SK-N-SH (cell line): ENCODE measurements around the gene RHBG. TPM values are rescaled to one million over a fixed set of nuclear protein-coding genes. Genes with fewer than 3 reads are reported as not detected.
"Not testable (repeated sequence)": the region's sequence is repeated elsewhere in the genome, so short reads cannot be mapped to it uniquely, and the experiment has no call there.

Experiments used
- CTCF ChIA-PET: fragments of 300-600, 350-600 bp; formaldehyde crosslinking; extraction: SDS; loops from one replicate; lab custom pipeline; 2021; lab: Yijun Ruan, JAX
- POLR2A ChIA-PET: fragments of 350-600 bp; sonication (Branson Sonifier 250); formaldehyde crosslinking; extraction: SDS; loops from one replicate; lab custom pipeline; 2020; ENCODE audit warnings: antibody characterized with exemption, inconsistent platforms; lab: Yijun Ruan, JAX
- DNase-seq: peaks from one replicate; pipeline ENCODE4 v3.0.0; 2012
- H2AFZ ChIP-seq: fragments of 200-600 bp; sonication (generic); 2 replicates; pipeline ENCODE4 v1.8.1; 2016; ENCODE audit warnings: antibody characterized with exemption, mild to moderate bottlenecking, low read depth
- H3F3A ChIP-seq: fragments of 200-600 bp; sonication (generic); replicated peaks from 2 replicates; pipeline ENCODE3; 2016; ENCODE audit warnings: antibody characterized with exemption, mild to moderate bottlenecking; ENCODE audit not compliant: insufficient read depth
- H3K27ac ChIP-seq, 2 experiments: fragments of 200-500 bp in 1 of 2; fragments of 200-600 bp in 1 of 2; sonication (Bioruptor generic) in 1 of 2; sonication (generic), shearing (Covaris generic) in 1 of 2; 2 replicates each; pipeline versions ENCODE4 v1.5.1 to v1.6.1; 2014 to 2016; ENCODE audit warnings: low read depth in 2 of 2, inconsistent platforms in 1 of 2, low read length in 1 of 2, mild to moderate bottlenecking in 1 of 2, mixed read lengths in 1 of 2
- H3K27me3 ChIP-seq: fragments of 200-600 bp; sonication (generic), shearing (Covaris generic); 2 replicates; pipeline ENCODE4 v1.6.1; 2016; ENCODE audit warnings: mixed run types; ENCODE audit not compliant: insufficient read depth
- H3K36me3 ChIP-seq, 2 experiments: fragments of 200-500 bp in 1 of 2; fragments of 200-600 bp in 1 of 2; sonication (Bioruptor generic) in 1 of 2; sonication (generic) in 1 of 2; replicated peaks in 1 of 2; 2 replicates each; pipeline versions ENCODE3 to v1.5.1; 2014 to 2016; ENCODE audit warnings: low read length in 1 of 2, mild to moderate bottlenecking in 1 of 2; ENCODE audit not compliant: insufficient read depth in 2 of 2, control insufficient read depth in 1 of 2
- H3K4me1 ChIP-seq, 2 experiments: fragments of 200-500 bp in 1 of 2; fragments of 200-600 bp in 1 of 2; sonication (Bioruptor generic) in 1 of 2; sonication (generic), shearing (Covaris generic) in 1 of 2; 2 replicates each; pipeline versions ENCODE4 v1.5.1 to v1.6.1; 2014 to 2016; ENCODE audit warnings: low read depth in 1 of 2, low read length in 1 of 2, mixed run types in 1 of 2; ENCODE audit not compliant: insufficient read depth in 2 of 2, control insufficient read depth in 1 of 2
- H3K4me2 ChIP-seq: fragments of 200-600 bp; sonication (generic), shearing (Covaris generic); 2 replicates; pipeline ENCODE4 v1.6.1; 2017; ENCODE audit warnings: mixed run types
- H3K4me3 ChIP-seq, 2 experiments: fragments of 200-500 bp in 1 of 2; fragments of 200-600 bp in 1 of 2; sonication (Bioruptor generic) in 1 of 2; sonication (generic), shearing (Covaris generic) in 1 of 2; 2 replicates each; pipeline versions ENCODE4 v1.5.1 to v1.8.1; 2014 to 2016; ENCODE audit warnings: low read depth in 2 of 2, inconsistent platforms in 1 of 2, low read length in 1 of 2, mild to moderate bottlenecking in 1 of 2, mixed read lengths in 1 of 2, moderate library complexity in 1 of 2
- H3K79me2 ChIP-seq: fragments of 200-600 bp; sonication (generic); 2 replicates; pipeline ENCODE4 v1.8.1; 2017; ENCODE audit warnings: mild to moderate bottlenecking; ENCODE audit not compliant: insufficient read depth
- H3K9ac ChIP-seq: fragments of 200-600 bp; sonication (generic); 2 replicates; pipeline ENCODE4 v1.6.1; 2017; ENCODE audit warnings: mixed run types
- H3K9me2 ChIP-seq: fragments of 200-600 bp; sonication (generic); 2 replicates; pipeline ENCODE4 v1.6.1; 2017; ENCODE audit warnings: mixed run types
- H3K9me3 ChIP-seq: fragments of 200-600 bp; sonication (generic); 2 replicates; pipeline ENCODE4 v1.6.1; 2017; ENCODE audit warnings: mixed run types, mild to moderate bottlenecking, moderate library complexity
- H4K20me1 ChIP-seq: fragments of 200-600 bp; sonication (generic); 2 replicates; pipeline ENCODE4 v1.6.1; 2017; ENCODE audit warnings: mild to moderate bottlenecking, mixed run types; ENCODE audit not compliant: insufficient read depth
- EP300 ChIP-seq, 2 experiments: IDR thresholded peaks; 2 replicates each; pipeline versions ENCODE4 v1.4.0 to v1.6.1; 2012; ENCODE audit warnings: borderline replicate concordance in 1 of 2, low read depth in 1 of 2, low read length in 1 of 2
- FOSL2 ChIP-seq: IDR thresholded peaks from 2 replicates; pipeline ENCODE4 v1.4.0; 2012; ENCODE audit warnings: low read depth, mild to moderate bottlenecking, moderate library complexity, borderline replicate concordance
- GATA2 ChIP-seq: sonication (generic); formaldehyde crosslinking; IDR thresholded peaks from 2 replicates; pipeline ENCODE4 v1.5.0; 2020; ENCODE audit warnings: mild to moderate bottlenecking, missing genetic modification reagents
- MEF2A ChIP-seq: IDR thresholded peaks from 2 replicates; pipeline ENCODE4 v1.4.0; 2012; ENCODE audit warnings: low read depth, borderline replicate concordance
- MXI1 ChIP-seq: IDR thresholded peaks from 2 replicates; pipeline ENCODE4 v1.6.1; 2012; ENCODE audit warnings: mild to moderate bottlenecking, low read depth, low read length, improper control_type of control experiment
- TCF12 ChIP-seq: IDR thresholded peaks from 2 replicates; pipeline ENCODE4 v1.4.0; 2012
- WGBS: methylation state at CpG from one replicate; pipeline ENCODE4 v1.1.6; 2017; ENCODE audit warnings: low lambda C conversion rate; 5-methylcytosine and 5-hydroxymethylcytosine counted together
- polyA plus RNA-seq, 3 experiments: library from polyadenylated mRNA; depleted of rRNA; stranded (reverse); fragments of >200 nt; gene quantifications; 2 replicates each; pipeline ENCODE4 v1.2.3, GENCODE V29; 2012
- TF ChIP-seq, protein P1 (sequence below): fragments of 150-350 bp; IDR thresholded peaks from 2 replicates; pipeline ENCODE4 v1.6.1; 2017; ENCODE audit warnings: antibody characterized with exemption, low read length, low read depth, borderline replicate concordance
- TF ChIP-seq, protein P2 (sequence below): IDR thresholded peaks from 2 replicates; pipeline ENCODE4; 2012
- TF ChIP-seq, protein P3 (sequence below): IDR thresholded peaks from 2 replicates; pipeline ENCODE4 v1.4.0; 2012; ENCODE audit warnings: low read depth, borderline replicate concordance

RHBG gene
- polyA plus RNA-seq, 1 of the 3 experiments (the other 2 are of a cell fraction) = 0.18 TPM

DNA sequence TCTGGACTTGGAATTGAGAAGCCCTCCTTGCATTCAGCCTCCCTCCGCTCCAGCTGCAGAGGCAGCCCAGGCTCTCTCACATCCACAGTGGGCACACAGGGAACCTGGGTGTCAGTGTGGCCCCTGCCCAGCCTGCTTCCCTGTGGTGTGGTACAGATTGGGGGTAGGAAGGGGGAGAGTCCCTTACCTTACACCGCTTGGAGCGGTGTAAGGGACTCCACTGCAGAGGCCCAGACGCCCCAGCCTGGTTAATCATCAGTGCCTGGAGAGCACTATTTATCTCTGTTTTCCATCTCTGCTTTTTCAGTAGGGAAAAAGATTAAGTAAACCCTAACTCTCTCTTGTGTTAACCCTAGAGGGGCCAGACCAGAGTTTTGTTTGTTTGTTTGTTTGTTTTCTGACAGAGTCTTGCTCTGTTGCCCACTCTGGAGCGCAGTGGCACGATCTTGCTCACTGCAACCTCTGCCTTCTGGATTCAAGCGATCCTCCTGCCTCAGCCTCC is 803 bp upstream of the RHBG start:
- peak overlapping the region; percentile 21; the same call in 1 of the 2 replicates for H3K4me2 ChIP-seq
- CTCF ChIA-PET = interaction anchor here (0.6 to 11.5 kb wide), 4 partner anchors 15 to 77 kb away, joined by 3 to 117 read pairs (median 16); no protein-coding TSS in a partner anchor
- no peaks in the 10 kb centered on the region for H3K9me2 ChIP-seq
- TF ChIP-seq EP300 (IDR thresholded peaks at IDR 0.05; ENCODE audit: borderline replicate concordance in 1 of 2, low read depth in 1 of 2, low read length in 1 of 2) (0 out of 4 replicates have a peak, but pooled peaks of 1 of the 2 experiments have one; percentile 10), MEF2A (no peak), MXI1 (no peak), GATA2 (0 out of 2 replicates have a peak, but pooled peaks have one; percentile 39)
- H3K27me3 ChIP-seq = no peaks in the 10 kb centered on the region; the same call in 1 of the 2 replicates
- H3K9me3 ChIP-seq = no peaks in the 10 kb centered on the region
- H2AFZ ChIP-seq = no peak overlapping the region
- peak; percentile 73 for DNase-seq
- 59% methylated on average over 7 of the region's 7 CpGs for WGBS
- no peaks in the 10 kb centered on the region for H4K20me1 ChIP-seq
- POLR2A ChIA-PET = no interaction called here
- H3K4me1 ChIP-seq = peaks cover 0 to 17% of the 10 kb centered on the region in 2 experiments; a peak in 1 of 4 replicates
- no peaks in the 10 kb centered on the region for H3F3A ChIP-seq
- H3K27ac ChIP-seq = peak overlapping the region in 1 of 2 experiments; percentile 64; a peak in 2 of 4 replicates
- no peaks in the 10 kb centered on the region for H3K36me3 ChIP-seq
- H3K9ac ChIP-seq = no peak overlapping the region
- H3K4me3 ChIP-seq = no peak overlapping the region
- no peaks in the 10 kb centered on the region for H3K79me2 ChIP-seq

DNA sequence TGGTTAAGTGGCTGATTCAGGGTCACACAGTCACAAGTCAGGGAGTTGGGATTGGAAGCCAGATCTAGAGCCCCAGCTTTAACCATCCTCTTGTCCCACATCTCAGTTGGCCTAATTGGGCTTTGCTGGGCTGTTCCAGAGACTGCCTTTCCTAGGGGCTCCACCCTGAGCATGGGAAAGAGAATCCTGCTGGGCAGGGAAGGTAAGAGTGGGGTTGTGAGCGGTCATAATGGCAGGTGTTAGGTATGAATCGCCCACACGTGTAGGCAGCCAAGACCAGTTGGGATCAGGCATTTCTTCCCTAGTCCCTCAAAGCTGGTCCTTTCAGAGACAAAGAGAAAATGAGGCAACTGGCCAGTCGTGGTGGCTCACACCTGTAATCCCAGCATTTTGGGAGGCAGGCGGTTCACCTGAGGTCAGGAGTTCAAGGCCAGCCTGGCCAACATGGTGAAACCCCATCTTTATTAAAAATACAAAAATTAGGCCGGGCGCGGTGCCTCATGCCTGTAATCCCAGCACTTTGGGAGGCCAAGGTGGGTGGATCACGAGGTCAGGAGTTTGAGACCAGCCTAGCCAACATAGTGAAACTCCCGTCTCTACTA is 775 bp downstream of the RHBG start:
- POLR2A ChIA-PET, H3F3A ChIP-seq, H3K27me3 ChIP-seq, H3K9me3 ChIP-seq, H3K9me2 ChIP-seq, H3K79me2 ChIP-seq, H2AFZ ChIP-seq, H3K4me2 ChIP-seq, DNase-seq, H3K9ac ChIP-seq, H3K36me3 ChIP-seq, H3K27ac ChIP-seq, H4K20me1 ChIP-seq, H3K4me3 ChIP-seq: not testable (repeated sequence)
- WGBS = 86% methylated on average over 10 of the region's 10 CpGs
- peaks cover 0 to 17% of the 10 kb centered on the region in 2 experiments; a peak in 1 of 4 replicates for H3K4me1 ChIP-seq
- CTCF ChIA-PET = interaction anchor here (0.6 to 11.5 kb wide), 4 partner anchors 14 to 239 kb away, joined by 3 to 117 read pairs (median 17); partner anchors contain the start of gene GPATCH4

DNA sequence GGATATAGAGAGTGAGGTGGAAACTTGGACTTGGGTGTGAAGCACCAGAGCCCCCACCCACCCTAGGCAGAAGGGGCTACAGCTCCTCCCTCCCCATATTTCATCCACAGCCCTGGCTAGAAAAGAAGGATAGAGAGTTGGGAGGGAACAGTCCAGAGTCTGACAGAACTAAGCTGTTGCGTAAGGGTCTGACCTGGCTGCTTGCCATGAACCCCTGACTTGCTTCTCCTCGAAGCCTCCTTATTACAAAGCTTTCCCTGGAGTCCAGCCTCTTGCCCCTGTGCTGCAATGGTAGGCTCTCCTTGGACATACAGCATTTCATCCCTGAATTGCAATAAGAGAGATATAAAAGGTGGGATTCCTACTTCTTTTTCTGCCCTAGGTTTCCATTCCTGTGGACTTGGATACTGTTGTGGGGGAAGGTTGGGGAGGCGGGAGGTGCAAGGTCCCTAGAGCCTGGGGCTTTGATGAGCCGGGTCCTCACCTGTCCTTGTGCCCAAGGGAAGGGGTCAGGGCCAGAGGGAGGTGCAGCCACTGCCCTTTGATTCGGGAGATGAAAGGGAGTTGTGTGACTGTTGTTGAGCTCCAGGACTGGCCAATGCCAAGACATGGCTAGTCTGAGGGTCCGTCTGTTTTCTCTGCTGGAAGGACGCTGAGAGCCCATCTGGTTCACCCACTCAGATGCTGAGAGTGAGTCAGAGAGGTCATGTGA is 2.7 kb downstream of the RHBG start:
- Histone ChIP-seq H3K9ac (no peak overlapping the region), H3K4me2 (no peak overlapping the region), H3F3A (no peaks in the 10 kb centered on the region), H4K20me1 (no peaks in the 10 kb centered on the region), H3K27ac (no peak overlapping the region), H2AFZ (no peak overlapping the region), H3K27me3 (no peaks in the 10 kb centered on the region), H3K4me1 (peaks cover 0 to 17% of the 10 kb centered on the region in 2 experiments; a peak in 1 of 4 replicates), H3K9me2 (no peaks in the 10 kb centered on the region), H3K36me3 (no peaks in the 10 kb centered on the region), H3K4me3 (no peak overlapping the region), H3K9me3 (no peaks in the 10 kb centered on the region), H3K79me2 (no peaks in the 10 kb centered on the region)
- CTCF ChIA-PET = interaction anchor here (0.8 to 11.5 kb wide), 6 partner anchors 12 to 318 kb away, joined by 3 to 117 read pairs (median 4); no protein-coding TSS in a partner anchor
- POLR2A ChIA-PET = interaction anchor here (0.6 kb wide), 1 partner anchor 10 kb away, joined by 3 read pairs; no protein-coding TSS in a partner anchor
- DNase-seq = no peak
- 53% methylated on average over 4 of the region's 7 CpGs for WGBS
- TF ChIP-seq, protein P1, sequence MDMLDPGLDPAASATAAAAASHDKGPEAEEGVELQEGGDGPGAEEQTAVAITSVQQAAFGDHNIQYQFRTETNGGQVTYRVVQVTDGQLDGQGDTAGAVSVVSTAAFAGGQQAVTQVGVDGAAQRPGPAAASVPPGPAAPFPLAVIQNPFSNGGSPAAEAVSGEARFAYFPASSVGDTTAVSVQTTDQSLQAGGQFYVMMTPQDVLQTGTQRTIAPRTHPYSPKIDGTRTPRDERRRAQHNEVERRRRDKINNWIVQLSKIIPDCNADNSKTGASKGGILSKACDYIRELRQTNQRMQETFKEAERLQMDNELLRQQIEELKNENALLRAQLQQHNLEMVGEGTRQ = no peak
- TF ChIP-seq, protein P2, sequence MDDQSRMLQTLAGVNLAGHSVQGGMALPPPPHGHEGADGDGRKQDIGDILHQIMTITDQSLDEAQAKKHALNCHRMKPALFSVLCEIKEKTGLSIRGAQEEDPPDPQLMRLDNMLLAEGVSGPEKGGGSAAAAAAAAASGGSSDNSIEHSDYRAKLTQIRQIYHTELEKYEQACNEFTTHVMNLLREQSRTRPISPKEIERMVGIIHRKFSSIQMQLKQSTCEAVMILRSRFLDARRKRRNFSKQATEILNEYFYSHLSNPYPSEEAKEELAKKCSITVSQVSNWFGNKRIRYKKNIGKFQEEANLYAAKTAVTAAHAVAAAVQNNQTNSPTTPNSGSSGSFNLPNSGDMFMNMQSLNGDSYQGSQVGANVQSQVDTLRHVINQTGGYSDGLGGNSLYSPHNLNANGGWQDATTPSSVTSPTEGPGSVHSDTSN = no peak
- TF ChIP-seq, protein P3, sequence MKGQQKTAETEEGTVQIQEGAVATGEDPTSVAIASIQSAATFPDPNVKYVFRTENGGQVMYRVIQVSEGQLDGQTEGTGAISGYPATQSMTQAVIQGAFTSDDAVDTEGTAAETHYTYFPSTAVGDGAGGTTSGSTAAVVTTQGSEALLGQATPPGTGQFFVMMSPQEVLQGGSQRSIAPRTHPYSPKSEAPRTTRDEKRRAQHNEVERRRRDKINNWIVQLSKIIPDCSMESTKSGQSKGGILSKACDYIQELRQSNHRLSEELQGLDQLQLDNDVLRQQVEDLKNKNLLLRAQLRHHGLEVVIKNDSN = peak; percentile 85
- TF ChIP-seq FOSL2 = peak; percentile 12; the same call in 1 of the 2 replicates
- no peak for TF ChIP-seq TCF12
